Esophagus squamous epithelium (tissue), 4 donors: Measurements from ENCODE around the gene LDLRAD3.

ENCODE experiments used
- POLR2A ChIP-seq, 4 donors: fragments of 450-650 bp; IDR thresholded peaks; one replicate each; pipeline ENCODE4 v1.6.1; 2017; ENCODE audit warnings: antibody characterized with exemption in 4 of 4, mild to moderate bottlenecking in 4 of 4, moderate library complexity in 3 of 4
- TF ChIP-seq, protein P1 (sequence below), 6 experiments: fragments of 450-650 bp in 4 of 6; fragments of 200-600 bp in 2 of 6; sonication (generic) in 2 of 6; IDR thresholded peaks; one replicate each; pipeline ENCODE4 v1.5.1; 2016 to 2019; ENCODE audit warnings: antibody characterized with exemption in 6 of 6, mild to moderate bottlenecking in 4 of 6, moderate library complexity in 4 of 6

DNA sequence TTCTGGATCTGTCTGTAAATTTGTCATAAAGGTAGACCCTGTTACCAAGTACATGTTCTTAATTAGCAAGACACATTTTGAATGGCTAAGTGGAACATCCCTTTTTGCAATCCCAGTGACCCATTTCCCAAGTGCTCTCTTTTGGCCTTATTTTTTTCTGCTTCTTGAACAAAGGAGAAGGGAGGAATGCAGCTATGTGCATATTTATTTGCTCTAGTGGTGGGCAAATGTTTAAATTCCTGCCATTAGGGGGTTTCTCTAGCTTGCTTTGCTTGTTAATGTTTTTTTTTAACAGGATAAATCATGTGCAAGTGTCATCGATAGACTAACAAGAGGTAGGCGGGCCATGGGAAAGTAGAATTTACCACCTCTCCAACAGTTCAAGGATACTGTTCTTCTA lies 209.7 kb downstream of the LDLRAD3 start:
- TF ChIP-seq, protein P1, sequence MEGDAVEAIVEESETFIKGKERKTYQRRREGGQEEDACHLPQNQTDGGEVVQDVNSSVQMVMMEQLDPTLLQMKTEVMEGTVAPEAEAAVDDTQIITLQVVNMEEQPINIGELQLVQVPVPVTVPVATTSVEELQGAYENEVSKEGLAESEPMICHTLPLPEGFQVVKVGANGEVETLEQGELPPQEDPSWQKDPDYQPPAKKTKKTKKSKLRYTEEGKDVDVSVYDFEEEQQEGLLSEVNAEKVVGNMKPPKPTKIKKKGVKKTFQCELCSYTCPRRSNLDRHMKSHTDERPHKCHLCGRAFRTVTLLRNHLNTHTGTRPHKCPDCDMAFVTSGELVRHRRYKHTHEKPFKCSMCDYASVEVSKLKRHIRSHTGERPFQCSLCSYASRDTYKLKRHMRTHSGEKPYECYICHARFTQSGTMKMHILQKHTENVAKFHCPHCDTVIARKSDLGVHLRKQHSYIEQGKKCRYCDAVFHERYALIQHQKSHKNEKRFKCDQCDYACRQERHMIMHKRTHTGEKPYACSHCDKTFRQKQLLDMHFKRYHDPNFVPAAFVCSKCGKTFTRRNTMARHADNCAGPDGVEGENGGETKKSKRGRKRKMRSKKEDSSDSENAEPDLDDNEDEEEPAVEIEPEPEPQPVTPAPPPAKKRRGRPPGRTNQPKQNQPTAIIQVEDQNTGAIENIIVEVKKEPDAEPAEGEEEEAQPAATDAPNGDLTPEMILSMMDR (IDR thresholded peaks at IDR 0.05) = no peak
- no peak for TF ChIP-seq POLR2A (IDR thresholded peaks at IDR 0.05)
